Endodermal cell (in vitro differentiated cells): ENCODE results near the gene CDC42SE2. TPM values are rescaled to one million over a fixed set of nuclear protein-coding genes. Genes with fewer than 3 reads are reported as not detected.

Experiments
- DNase-seq: peaks from one replicate; pipeline ENCODE4 v3.0.0-alpha.2; 2017
- H3K27ac ChIP-seq: 2 replicates; pipeline ENCODE4 v1.5.1; 2013; ENCODE audit warnings: mild to moderate bottlenecking, low read depth, low read length, moderate library complexity
- H3K27me3 ChIP-seq: 2 replicates; pipeline ENCODE4 v1.6.1; 2013; ENCODE audit warnings: mild to moderate bottlenecking, low read length, moderate library complexity; ENCODE audit not compliant: insufficient read depth, control insufficient read depth, poor library complexity, severe bottlenecking
- H3K36me3 ChIP-seq: 2 replicates; pipeline ENCODE4 v1.7.0; 2013; ENCODE audit warnings: mild to moderate bottlenecking, low read length, moderate library complexity; ENCODE audit not compliant: control insufficient read depth, insufficient read depth
- H3K4me1 ChIP-seq: one replicate; pipeline ENCODE4 v1.7.0; 2013; ENCODE audit warnings: low read length; ENCODE audit not compliant: control insufficient read depth, insufficient read depth
- H3K4me3 ChIP-seq: 2 replicates; pipeline ENCODE4 v1.5.1; 2013; ENCODE audit warnings: mild to moderate bottlenecking, low read length, moderate library complexity
- H3K9ac ChIP-seq: 2 replicates; pipeline ENCODE4 v1.6.1; 2013; ENCODE audit warnings: mild to moderate bottlenecking, low read length, moderate library complexity; ENCODE audit not compliant: poor library complexity, severe bottlenecking; ENCODE audit errors: extremely low read depth
- H3K9me3 ChIP-seq: 2 replicates; pipeline ENCODE4 v1.6.1; 2013; ENCODE audit warnings: mild to moderate bottlenecking, low read length, moderate library complexity; ENCODE audit not compliant: control insufficient read depth
- H3K27ac Mint-ChIP-seq: 2 replicates; pipeline ENCODE4 v1.8.0; 2020; ENCODE audit warnings: mixed read lengths
- H3K27me3 Mint-ChIP-seq: 2 replicates; pipeline ENCODE4 v1.8.0; 2021; ENCODE audit warnings: mild to moderate bottlenecking, mixed read lengths; ENCODE audit not compliant: insufficient read depth
- H3K36me3 Mint-ChIP-seq: 2 replicates; pipeline ENCODE4 v1.8.0; 2020; ENCODE audit warnings: low read depth, mixed read lengths
- H3K4me1 Mint-ChIP-seq: 2 replicates; pipeline ENCODE4 v1.8.0; 2020; ENCODE audit warnings: mixed read lengths
- H3K4me3 Mint-ChIP-seq: 2 replicates; pipeline ENCODE4 v1.8.0; 2020; ENCODE audit warnings: mild to moderate bottlenecking, moderate library complexity, mixed read lengths
- H3K9me3 Mint-ChIP-seq: 2 replicates; pipeline ENCODE4 v1.8.0; 2020; ENCODE audit warnings: mild to moderate bottlenecking, mixed read lengths
- CTCF ChIP-seq: fragments of 200-600 bp; sonication (generic); conservative IDR thresholded peaks from 2 replicates; pipeline ENCODE4 v1.5.0; 2021; ENCODE audit warnings: antibody characterized with exemption, mild to moderate bottlenecking
- WGBS, 2 experiments: methylation state at CpG; one replicate each; pipeline versions ENCODE4 v1.1.5 to v1.1.7; 2013; ENCODE audit warnings: missing lambda C conversion rate in 2 of 2, mixed read lengths in 1 of 2; ENCODE audit not compliant: insufficient coverage in 1 of 2, insufficient read length in 1 of 2; 5-methylcytosine and 5-hydroxymethylcytosine counted together
- total RNA-seq, 2 donors: library from RNA; stranded (reverse); fragmentation: NEBNext Ultra II Directional in 1 of 2; extraction: Animal tissue kit (Norgen Biotek cat#: 25700) in 1 of 2; gene quantifications; 2 replicates in 1 of 2; 3 replicates in 1 of 2; pipeline ENCODE4 v1.2.1, GENCODE V29; 2021

The CDC42SE2 gene
- total RNA-seq, 2 donors from 2014 or later, result 28.6 to 36.4 TPM

- 100% methylated on average over 3 of the region's 4 CpGs; no CpG with 5 or more reads in 1 of the 2 experiments for whole genome bisulfite sequencing, 2 experiments
- H3K9ac ChIP-seq, result no peak overlapping the region
- no peak overlapping the region for H3K27ac Mint-ChIP-seq
Observed at GRCh38 chr5:131218392-131218791, 45.5 kb upstream of the CDC42SE2 start.

GRCh38 chr5:131220566-131220965, 43.3 kb upstream of the CDC42SE2 start:
- DNase-seq, result no peak
- no peak overlapping the region for H3K9ac ChIP-seq
- 95 to 100% methylated on average over 1 to 7 of the region's 7 CpGs for WGBS, 2 experiments
- Mint-ChIP-seq H3K4me3 (no peak overlapping the region), H3K27ac (no peak overlapping the region), H3K27me3 (no peaks in the 10 kb centered on the region), H3K4me1 (no peaks in the 10 kb centered on the region), H3K36me3 (no peaks in the 10 kb centered on the region), H3K9me3 (no peaks in the 10 kb centered on the region)
- no peak for TF ChIP-seq CTCF
- no peaks in the 10 kb centered on the region for H3K36me3 ChIP-seq
- no peaks in the 10 kb centered on the region for H3K27me3 ChIP-seq
- H3K4me1 ChIP-seq, result no peaks in the 10 kb centered on the region
- H3K9me3 ChIP-seq, result no peaks in the 10 kb centered on the region
- no peak overlapping the region for H3K4me3 ChIP-seq
- H3K27ac ChIP-seq, result no peak overlapping the region

More at GRCh38 chr5:131218392-131218791, 45.5 kb upstream of the CDC42SE2 start:
- DNase-seq, result no peak
- no peaks in the 10 kb centered on the region for H3K36me3 Mint-ChIP-seq
- Histone ChIP-seq H3K4me1 (no peaks in the 10 kb centered on the region), H3K9me3 (no peaks in the 10 kb centered on the region), H3K27ac (no peak overlapping the region), H3K4me3 (no peak overlapping the region), H3K36me3 (no peaks in the 10 kb centered on the region), H3K27me3 (no peaks in the 10 kb centered on the region)
- no peaks in the 10 kb centered on the region for H3K4me1 Mint-ChIP-seq
- no peak for TF ChIP-seq CTCF
- H3K27me3 Mint-ChIP-seq, result no peaks in the 10 kb centered on the region
- no peaks in the 10 kb centered on the region for H3K9me3 Mint-ChIP-seq
- no peak overlapping the region for H3K4me3 Mint-ChIP-seq

GRCh38 chr5:131221008-131221703, 42.7 kb upstream of the CDC42SE2 start:
- Histone ChIP-seq H3K4me3 (no peak overlapping the region), H3K27ac (no peak overlapping the region), H3K36me3 (no peaks in the 10 kb centered on the region), H3K4me1 (no peaks in the 10 kb centered on the region), H3K27me3 (no peaks in the 10 kb centered on the region), H3K9ac (no peak overlapping the region), H3K9me3 (no peaks in the 10 kb centered on the region)
- no peaks in the 10 kb centered on the region for H3K36me3 Mint-ChIP-seq
- WGBS, 2 experiments, result 90% methylated on average over 4 to 9 of the region's 10 CpGs
- H3K4me1 Mint-ChIP-seq, result no peaks in the 10 kb centered on the region
- no peaks in the 10 kb centered on the region for H3K27me3 Mint-ChIP-seq
- no peak for DNase-seq
- no peak overlapping the region for H3K27ac Mint-ChIP-seq
- H3K9me3 Mint-ChIP-seq, result no peaks in the 10 kb centered on the region
- no peak overlapping the region for H3K4me3 Mint-ChIP-seq
- no peak for TF ChIP-seq CTCF
